GM18511 (cell line): ENCODE data around the gene AHSP.
"Not testable (repeated sequence)": the region's sequence is repeated elsewhere in the genome, so short reads cannot be mapped to it uniquely, and the experiment has no call there.

Source experiments
- ATAC-seq: cut with Tn5 transposase; IDR thresholded peaks from one replicate; pipeline ENCODE4 v1.9.1; 2021; ENCODE audit warnings: mild to moderate bottlenecking, moderate library complexity; ENCODE audit not compliant: unreplicated experiment

AHSP gene

DNA sequence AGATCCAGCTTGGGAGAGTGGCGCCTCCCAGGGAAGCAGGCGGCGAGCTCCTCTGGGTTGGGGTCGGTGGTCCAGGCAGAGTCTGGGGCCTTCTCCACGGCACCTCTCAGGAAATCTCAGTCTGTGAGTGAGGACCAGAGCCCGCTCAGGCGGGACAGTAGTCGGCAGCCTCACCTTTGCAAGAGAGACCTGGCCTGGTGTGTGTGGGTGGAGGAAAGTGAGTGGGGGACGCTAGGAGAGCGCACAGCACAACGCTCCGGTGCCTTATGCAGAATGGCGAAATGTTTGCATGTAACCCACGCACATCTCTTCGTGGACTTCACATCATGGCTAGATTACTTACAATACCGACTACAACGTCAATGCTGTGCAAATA, 2.2 kb downstream of the AHSP start:
- ATAC-seq, result no peak

DNA sequence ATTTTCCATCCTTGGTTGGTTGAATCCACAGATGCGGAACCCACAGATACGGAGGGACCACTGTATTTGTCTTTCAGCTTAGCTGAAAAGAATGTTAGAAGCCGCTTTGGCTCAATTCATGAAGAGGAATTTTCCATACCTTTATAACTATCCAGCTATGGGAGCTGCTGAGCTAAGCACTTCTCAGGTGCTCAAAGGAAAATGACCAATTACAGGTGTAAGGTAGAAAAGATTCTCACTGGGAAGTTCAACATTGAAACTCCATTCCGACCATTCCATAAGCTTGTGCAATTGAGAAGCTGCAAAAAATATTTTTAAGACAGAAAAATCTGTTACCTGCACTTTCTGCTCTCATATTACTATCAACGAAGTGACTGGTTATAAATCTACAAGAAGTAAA, 2.7 kb downstream of the AHSP start:
- ATAC-seq, result no peak

DNA sequence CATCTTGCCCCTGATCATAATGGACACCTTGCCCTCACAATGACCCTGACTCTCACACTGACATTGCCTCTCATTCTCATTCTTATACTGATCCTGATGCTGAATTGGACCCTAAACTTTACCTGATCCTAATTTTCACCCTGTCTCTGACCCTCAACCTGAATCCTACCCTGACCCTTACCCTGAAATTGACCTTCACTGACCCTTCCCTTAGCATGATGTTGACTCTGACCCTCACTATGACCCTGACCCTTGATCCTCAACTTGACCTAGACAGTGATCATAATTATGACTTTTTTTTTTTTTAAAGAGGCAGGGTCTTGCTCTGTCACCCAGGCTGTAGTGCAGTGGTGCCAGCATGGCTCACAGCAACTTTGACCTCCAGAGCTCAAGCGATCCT, 3.4 kb downstream of the AHSP start:
- no peak for ATAC-seq

DNA sequence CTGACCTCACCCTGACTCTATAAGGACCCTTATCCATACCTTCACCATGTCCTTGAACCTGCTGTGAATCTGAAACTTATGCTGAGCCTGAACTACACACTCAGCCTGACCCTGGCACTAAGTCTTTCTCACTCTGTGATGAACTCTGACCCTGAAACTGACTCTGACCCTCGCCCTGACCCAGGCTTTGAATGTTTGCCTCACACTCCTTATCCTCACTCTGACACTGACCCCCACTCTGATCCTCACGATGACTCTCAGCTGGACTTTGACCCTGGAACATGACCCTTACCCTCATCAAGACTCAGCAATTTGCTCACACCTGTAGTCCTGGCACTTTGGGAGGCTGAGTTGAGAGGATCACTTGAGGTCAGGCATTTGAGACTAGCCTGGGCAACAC, 4.4 kb downstream of the AHSP start:
- ATAC-seq, result no peak

DNA sequence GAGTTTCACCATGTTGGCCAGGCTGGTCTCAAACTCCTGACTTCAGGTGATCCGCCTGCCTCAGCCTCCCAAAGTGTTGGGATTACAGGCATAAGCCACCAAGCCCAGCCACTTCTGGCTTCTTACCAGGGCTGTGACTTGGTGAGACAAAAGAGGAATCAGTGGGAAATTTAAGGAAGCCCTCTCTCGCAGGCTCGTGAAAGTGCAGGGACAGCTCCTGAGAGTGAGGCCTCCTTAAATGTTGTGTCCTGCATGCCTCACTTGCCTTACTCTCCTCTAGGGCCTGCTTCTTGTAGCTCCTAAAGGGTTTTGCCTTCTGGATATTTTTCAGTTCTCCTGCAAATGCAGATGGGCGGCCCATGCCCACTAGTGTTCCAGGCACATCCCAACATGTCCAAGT, 5.2 kb downstream of the AHSP start:
- no peak for ATAC-seq

DNA sequence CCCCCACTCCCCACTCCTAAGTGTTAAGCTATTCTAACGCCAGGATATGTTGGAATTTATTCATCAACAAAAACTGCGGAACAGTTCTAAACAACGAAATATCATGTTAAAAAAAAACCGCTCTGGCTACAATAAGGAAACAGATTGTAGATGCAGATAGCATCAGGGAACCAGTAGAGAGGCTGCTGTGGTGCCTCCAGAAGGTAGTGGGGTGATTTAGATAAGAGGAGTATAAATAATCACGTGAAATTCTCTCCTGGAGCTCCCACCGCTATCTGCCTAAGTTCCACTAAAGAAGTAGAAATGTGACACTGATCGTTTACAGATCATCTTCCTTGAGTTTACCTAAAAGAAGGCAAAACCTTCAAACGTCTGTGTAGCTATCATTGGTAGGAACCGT, 8.0 kb downstream of the AHSP start:
- ATAC-seq, result no peak

DNA sequence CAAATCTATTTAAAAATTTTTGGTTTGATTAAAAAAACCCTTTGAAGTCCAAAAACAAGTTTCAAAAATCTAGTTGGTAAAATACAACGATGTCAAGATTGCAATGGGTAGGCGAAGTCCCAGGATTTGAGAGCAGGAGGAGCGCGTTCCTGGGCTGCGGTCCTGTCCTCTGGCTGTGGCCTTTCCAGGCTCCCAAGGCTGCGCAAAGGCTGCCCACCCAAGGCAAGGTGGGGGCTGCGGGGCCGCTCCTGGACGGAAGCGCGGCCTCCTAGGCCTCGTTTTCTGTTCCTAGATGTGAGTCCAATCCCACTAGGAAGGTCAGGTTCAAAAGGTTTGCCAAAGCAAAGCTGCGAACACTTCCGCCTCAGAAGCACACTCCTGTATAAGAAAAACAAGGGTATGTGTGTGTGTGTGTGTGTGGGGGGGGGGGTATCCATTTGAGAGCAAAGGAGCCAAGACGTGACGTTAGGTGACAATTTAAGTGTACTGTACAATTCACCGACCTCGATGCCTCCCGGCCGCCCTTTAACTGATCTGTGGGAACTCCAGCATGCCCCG, 9.2 kb downstream of the AHSP start:
- ATAC-seq, result no peak

DNA sequence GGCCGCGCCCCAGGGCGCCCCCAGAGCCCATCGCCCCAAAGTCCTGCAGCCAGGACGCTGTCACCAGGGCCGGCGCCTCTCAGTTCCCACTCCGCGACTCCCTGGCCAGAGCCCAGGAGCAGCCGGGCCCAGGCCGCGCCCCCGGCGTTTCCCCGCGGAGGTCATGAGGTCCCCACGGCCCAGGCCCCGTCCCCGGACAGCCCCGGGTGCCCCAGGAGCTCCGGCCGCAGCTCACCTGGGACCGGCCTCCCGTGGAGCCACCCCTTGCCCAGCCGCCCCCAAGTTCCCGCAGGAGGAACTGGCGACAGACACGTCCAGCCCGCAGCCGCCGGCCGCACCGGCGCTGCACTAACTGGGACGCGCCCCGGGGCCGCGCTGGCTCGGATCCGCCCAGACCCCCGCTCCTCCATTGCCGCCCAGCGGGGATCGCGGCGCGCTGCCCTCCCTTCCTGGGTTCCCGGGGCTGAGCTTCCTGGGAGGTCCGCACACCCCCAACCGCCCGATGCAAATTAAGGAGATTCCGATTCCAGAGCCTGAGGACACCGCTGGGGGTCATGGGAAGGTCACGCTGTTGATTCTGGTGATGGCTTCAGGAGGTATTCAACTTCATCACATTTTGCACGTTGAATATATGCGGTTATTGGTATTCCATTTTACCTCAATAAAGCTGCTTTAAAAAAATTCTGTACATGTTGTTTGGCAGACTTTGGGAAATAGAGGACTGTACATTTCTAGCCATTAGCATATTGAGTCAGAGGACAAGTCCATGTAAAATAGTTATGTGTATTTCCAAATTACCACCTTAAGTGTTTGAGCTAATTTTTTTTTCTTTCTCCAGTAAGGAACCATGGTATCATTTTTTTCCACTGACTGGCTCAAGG, 9.9 kb downstream of the AHSP start:
- no peak for ATAC-seq

DNA sequence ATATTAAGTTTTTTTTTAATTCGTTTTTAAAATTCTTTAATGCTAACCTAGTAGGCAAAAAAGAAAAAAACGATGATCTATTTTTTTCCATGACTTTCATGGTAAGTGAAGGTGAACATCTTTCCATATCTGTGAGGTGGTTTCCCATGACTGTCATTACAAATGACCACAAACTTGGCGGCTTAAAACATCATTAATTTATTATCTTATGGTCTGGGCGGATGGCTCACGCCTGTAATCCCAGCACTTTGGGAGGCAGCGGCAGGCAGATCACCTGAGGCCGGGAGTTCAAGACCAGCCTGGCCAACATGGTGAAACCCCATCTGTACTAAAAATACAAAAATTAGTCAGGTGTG, 10.5 kb downstream of the AHSP start:
- not testable (repeated sequence) for ATAC-seq

DNA sequence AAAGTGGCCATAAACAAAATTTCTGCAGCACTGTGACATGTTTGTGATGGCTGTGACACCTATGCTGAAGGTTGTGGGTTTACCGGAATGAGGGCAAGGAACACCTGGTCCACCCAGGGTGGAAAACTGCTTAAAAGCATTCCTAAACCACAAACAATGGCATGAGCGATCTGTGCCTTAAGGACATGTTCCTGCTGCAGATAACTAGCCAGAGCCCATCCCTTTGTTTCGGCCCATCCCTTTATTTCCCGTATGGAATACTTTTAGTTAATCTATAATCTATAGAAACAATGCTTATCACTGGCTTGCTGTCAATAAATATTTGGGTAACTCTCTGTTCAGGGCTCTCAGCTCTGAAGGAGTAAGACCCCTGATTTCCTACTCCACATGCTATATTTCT, 12.1 kb downstream of the AHSP start:
- not testable (repeated sequence) for ATAC-seq

DNA sequence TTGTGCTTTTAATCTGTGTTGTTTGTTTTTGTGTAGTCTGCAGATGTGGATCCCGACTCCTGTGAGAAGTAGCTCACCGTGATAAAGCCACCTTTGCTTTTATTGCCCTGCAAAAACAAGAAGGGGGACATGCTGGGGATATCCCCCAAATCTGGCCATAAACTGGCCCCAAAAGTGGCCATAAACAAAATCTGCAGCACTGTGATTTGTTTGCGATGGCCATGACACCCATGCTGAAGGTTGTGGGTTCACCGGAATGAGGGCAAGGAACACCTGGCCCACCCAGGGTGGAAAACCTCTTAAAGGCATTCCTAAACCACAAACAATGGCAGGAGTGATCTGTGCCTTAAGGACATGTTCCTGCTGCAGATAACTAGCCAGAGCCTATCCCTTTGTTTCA, 15.1 kb downstream of the AHSP start:
- ATAC-seq, result no peak

DNA sequence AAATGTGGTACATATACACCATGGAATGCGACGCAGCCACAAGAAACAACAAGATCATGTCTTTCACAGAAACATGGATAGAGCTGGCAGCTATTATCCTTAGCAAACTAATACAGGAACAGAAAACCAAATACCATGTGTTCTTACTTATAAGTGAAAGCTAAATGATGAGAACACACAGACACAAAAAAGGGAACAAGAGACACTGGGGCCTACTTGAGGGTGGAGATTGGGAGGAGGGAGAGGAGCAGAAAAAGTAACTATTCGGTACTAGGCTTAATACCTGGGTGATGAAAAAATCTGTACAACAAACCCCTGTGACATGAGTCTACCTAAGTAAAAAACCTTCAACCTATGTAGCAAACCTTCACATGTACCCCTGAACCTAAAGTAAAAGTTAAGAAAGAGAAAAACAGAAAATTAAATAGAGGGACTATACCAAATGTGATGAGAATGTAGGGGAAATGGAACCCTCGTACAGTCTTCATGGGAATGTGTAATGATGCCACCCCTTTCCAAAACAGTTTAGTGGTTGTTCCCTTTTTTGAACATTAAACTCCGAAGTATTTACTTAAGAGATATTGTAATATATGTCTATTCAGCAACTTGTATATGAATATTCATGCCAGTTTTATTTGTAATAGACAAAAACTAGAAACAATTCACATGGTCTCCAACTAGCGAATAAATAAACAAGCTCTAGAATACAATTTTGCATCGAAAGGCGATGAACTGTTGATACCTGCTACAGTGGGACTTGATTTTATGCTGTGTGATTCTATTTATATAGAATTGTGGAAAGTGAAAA, 33.9 kb downstream of the AHSP start:
- no peak for ATAC-seq

DNA sequence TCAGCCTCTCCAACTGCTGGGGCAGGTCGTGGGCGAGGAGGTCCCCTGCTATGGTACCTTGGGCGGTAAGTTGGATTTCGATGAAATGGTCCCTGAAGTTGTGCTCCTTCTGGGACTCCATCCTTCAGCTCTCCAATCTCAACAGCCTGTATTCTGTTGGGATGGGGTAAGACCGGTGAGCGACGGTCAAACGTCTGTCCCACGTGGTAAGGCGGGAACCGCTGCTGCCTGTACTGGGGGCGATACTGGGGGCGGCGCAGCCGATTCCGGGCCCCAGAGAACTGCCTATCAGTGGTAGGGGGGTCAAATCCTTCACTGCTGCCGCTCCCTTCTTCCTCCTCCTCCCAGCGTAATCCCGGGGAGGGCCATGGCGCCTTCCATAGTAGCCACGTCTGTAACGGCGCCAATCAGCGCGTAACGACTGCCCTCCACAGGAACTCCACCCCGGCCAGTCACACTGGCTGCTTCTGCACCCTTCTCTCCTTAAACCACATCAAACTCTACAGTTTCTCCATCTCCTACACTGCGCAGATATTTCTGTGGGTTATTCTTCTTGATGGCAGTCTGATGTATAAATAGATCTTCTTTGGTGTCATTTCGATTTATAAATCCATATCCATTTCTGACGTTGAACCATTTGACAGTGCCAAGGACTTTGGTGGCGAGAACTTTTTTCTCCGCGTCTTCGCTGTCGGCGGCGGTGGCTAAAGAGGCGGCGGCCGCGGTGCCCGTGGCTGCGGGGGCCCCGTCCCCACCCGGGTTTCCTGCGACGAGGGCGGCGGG, 41.1 kb downstream of the AHSP start:
- no peak for ATAC-seq

DNA sequence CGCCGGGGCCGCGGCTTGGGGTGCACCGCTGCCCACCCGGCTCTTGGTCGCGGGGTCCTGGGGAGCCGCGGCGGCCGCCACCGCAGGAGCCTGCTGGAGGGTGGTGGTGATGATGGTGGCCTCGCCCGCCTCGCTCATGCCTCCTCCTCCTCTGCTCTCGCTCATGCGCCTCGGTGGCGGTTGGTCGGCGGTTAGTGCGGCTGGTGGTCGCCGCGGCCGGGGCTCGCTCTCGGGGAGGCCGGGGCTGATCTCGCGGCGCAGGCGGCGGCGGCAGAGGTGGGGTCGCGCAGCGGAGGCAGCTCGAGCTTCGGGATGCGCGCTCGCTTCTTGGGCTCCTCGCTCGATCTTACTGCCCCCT, 41.6 kb downstream of the AHSP start:
- no peak for ATAC-seq

DNA sequence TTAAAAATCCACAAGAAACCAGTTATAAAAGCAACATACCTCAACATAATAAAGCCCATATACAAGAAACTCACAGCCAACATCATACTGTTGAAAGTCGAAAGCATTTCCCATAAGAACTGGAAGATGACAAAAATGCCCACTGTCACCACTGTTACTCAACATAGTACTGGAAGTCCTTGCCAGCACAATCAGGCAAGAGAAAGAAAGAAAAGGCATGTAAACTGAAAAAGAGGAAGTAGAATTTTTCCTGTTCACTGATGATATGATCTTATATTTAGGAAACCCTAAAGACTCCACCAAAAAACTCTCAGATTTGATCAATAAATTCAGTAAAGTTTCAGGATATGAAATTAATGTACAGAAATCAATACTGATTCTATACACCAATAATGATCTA, 45.1 kb downstream of the AHSP start:
- ATAC-seq, result no peak

DNA sequence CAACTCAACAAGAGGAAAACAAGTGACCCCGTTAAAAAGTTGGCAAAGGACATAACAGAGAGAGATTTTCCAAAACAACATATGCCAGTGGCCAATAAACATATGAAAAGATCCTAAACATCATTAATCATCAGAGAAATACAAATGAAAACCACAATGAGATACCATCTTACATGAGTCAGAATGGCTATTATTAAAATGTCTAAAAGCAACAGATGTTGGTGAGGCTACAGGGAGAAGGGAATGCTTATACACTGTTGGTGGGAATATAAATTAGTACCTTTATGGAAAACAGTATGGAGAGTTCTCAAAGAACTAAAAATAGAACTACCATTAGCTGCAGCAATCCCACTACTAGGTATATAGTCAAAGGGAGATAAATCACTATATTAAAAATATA, 46.5 kb downstream of the AHSP start:
- ATAC-seq, result not testable (repeated sequence)

DNA sequence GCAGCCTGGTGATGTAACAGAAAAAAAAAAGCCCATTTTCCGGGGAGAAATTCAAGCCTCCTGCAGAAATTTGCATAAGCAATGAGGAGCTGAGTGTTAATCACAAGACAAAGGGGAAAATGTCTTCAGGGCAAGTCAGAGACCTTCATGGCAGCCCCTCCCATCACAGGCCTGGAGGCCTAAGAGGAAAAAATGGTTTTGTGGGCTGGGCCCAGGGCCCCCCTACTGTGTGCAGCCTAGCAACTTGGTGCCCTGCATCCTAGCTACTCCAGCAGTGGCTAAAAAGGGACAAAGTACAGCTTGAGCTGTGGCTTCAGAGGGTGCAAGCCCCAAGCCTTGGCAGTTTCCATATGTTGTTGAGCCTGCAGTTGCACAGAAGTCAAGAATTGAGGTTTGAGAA, 49.7 kb downstream of the AHSP start:
- no peak for ATAC-seq
